ENCODE data around the gene ZNF536. TPM values are rescaled to one million over a fixed set of nuclear protein-coding genes. Genes with fewer than 3 reads are reported as not detected.

The ZNF536 gene
- total RNA-seq, 4 donors from 2014 or later: 30.8 to 48.7 (median 40.8) TPM

DNA sequence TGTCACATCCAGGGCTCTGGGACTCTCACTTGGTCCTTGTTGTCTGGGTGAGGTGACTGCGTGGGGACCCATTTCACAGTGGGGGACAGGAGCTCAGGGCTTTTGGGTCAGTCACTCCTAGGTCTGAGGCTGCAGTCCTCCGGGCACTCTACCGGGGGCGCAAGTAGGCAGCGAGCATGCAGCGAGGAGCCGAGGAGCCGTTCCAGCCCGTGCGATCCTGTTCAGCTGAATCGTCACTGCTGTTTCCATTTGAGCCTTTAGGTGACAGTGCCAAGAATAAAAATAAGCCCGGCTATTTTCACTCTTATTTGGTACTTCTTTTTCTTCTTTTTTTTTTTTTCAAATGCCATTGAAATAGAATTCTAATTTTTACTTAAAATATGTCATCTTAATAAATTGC, 126.5 kb downstream of the ZNF536 start:
- Histone ChIP-seq H3K4me1 (peaks cover 0 to 4% (median 2%) of the 10 kb centered on the region in 4 donors), H3K9me3 (no peaks in the 10 kb centered on the region), H3K27ac (no peak overlapping the region), H3K27me3 (no peaks in the 10 kb centered on the region), H3K36me3 (no peaks in the 10 kb centered on the region), H3K4me3 (no peak overlapping the region)
- no peak for TF ChIP-seq EP300 (IDR thresholded peaks at IDR 0.05)
- no peak for TF ChIP-seq POLR2A (IDR thresholded peaks at IDR 0.05)
- TF ChIP-seq, protein P1, sequence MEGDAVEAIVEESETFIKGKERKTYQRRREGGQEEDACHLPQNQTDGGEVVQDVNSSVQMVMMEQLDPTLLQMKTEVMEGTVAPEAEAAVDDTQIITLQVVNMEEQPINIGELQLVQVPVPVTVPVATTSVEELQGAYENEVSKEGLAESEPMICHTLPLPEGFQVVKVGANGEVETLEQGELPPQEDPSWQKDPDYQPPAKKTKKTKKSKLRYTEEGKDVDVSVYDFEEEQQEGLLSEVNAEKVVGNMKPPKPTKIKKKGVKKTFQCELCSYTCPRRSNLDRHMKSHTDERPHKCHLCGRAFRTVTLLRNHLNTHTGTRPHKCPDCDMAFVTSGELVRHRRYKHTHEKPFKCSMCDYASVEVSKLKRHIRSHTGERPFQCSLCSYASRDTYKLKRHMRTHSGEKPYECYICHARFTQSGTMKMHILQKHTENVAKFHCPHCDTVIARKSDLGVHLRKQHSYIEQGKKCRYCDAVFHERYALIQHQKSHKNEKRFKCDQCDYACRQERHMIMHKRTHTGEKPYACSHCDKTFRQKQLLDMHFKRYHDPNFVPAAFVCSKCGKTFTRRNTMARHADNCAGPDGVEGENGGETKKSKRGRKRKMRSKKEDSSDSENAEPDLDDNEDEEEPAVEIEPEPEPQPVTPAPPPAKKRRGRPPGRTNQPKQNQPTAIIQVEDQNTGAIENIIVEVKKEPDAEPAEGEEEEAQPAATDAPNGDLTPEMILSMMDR (IDR thresholded peaks at IDR 0.05): no peak
- WGBS, 2 donors: 33 to 51% methylated on average over 12 of the region's 12 CpGs
- DNase-seq (ENCODE audit: low spot score in 2 of 2): no peak

GRCh38 chr19:30504272-30504671, 132.1 kb downstream of the ZNF536 start:
- TF ChIP-seq EP300 (IDR thresholded peaks at IDR 0.05): no peak
- TF ChIP-seq, protein P1 (IDR thresholded peaks at IDR 0.05): no peak
- TF ChIP-seq POLR2A (IDR thresholded peaks at IDR 0.05): no peak
- Histone ChIP-seq H3K4me3 (no peak overlapping the region), H3K27ac (no peak overlapping the region), H3K36me3 (no peaks in the 10 kb centered on the region), H3K27me3 (no peaks in the 10 kb centered on the region), H3K9me3 (no peaks in the 10 kb centered on the region), H3K4me1 (no peaks in the 10 kb centered on the region)
- DNase-seq (ENCODE audit: low spot score in 2 of 2): no peak

DNA sequence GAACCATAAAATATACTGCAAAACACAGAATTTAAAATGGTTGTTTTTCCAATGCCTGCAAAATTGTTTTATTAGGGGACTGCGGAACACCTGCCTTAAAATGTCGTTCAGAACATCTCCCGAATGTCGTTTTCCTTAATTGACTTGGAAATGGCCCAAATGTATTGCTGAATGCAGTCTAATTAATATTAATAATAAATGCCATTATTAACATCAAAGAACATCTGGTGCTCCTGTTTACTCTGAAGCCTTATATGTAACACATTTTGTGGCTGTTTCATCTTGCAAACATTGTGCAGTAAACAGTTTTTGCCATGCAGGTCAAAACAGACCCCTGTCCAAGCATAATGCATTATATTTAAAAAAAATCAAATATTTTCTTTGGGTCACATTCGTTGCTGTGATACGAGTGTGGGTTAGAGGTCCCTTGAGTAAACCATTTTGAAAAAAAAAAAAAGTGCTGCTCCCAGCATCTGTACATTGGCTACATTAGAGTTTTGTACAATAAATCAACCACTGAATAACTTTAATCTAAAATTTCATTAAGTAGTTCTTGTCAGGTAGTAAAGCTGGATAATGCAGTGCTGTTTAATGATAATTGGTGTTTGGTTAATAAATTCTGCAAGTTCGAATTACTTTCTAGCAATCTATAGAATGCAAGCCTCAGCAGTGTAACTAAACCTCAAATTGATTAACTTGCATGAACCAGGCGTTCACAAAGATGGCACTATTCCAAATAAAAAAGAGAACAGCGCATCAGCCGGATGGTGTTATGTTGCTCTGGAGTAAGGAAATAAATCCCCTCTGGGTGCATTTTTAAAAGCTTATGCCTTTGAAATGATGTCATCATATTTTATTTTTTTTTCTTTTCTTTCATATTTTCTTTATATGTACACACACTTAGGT, 140.2 kb downstream of the ZNF536 start:
- Histone ChIP-seq H3K4me3 (no peak overlapping the region), H3K27me3 (no peaks in the 10 kb centered on the region), H3K4me1 (peaks cover 0 to 15% (median 2%) of the 10 kb centered on the region in 4 donors), H3K9me3 (no peaks in the 10 kb centered on the region), H3K36me3 (no peaks in the 10 kb centered on the region), H3K27ac (no peak overlapping the region)
- 27 to 33% methylated on average over 10 of the region's 10 CpGs for WGBS, 2 donors
- no peak for DNase-seq (ENCODE audit: low spot score in 2 of 2)
- TF ChIP-seq, protein P1 (IDR thresholded peaks at IDR 0.05): no peak
- TF ChIP-seq EP300 (IDR thresholded peaks at IDR 0.05): no peak
- TF ChIP-seq POLR2A (IDR thresholded peaks at IDR 0.05): no peak

- no peak for DNase-seq (ENCODE audit: low spot score in 2 of 2)
- Histone ChIP-seq H3K36me3 (no peaks in the 10 kb centered on the region), H3K27ac (no peak overlapping the region), H3K27me3 (no peaks in the 10 kb centered on the region), H3K9me3 (no peaks in the 10 kb centered on the region), H3K4me3 (no peak overlapping the region), H3K4me1 (peaks cover 0 to 15% (median 2%) of the 10 kb centered on the region in 4 donors)
- TF ChIP-seq EP300 (IDR thresholded peaks at IDR 0.05): no peak
- TF ChIP-seq, protein P1 (IDR thresholded peaks at IDR 0.05): no peak
- TF ChIP-seq POLR2A (IDR thresholded peaks at IDR 0.05): no peak
- WGBS, 2 donors: 46 to 55% methylated on average over 6 of the region's 6 CpGs
These were observed 140.9 kb downstream of the ZNF536 start for GRCh38 chr19:30513082-30513411.

- 75 to 89% methylated on average over 6 of the region's 6 CpGs for WGBS, 2 donors
- TF ChIP-seq, protein P1 (IDR thresholded peaks at IDR 0.05): no peak
- TF ChIP-seq POLR2A (IDR thresholded peaks at IDR 0.05): no peak
- H3K27me3 ChIP-seq: no peaks in the 10 kb centered on the region
- no peaks in the 10 kb centered on the region for H3K36me3 ChIP-seq
- H3K9me3 ChIP-seq: no peaks in the 10 kb centered on the region
- no peak for DNase-seq (ENCODE audit: low spot score in 2 of 2)
- H3K4me3 ChIP-seq: no peak overlapping the region
- H3K27ac ChIP-seq: no peak overlapping the region
- peaks cover 0 to 15% (median 2%) of the 10 kb centered on the region in 4 donors for H3K4me1 ChIP-seq
These were observed 143.9 kb downstream of the ZNF536 start for GRCh38 chr19:30516111-30516510.

Data from tibial nerve (tissue), 4 donors.